HPDE6-E6E7 (cell line): ENCODE data around the gene TXNRD1.
"Not testable (repeated sequence)": the region's sequence is repeated elsewhere in the genome, so short reads cannot be mapped to it uniquely, and the experiment has no call there.

Experiments
- DNase-seq: peaks from one replicate; pipeline ENCODE4 v3.0.0; 2011; ENCODE audit warnings: missing footprints; ENCODE audit errors: extremely low spot score

The TXNRD1 gene

GRCh38 chr12:104280717-104281458, 65.3 kb downstream of the TXNRD1 start:
- peak; percentile 57 for DNase-seq

- DNase-seq, result no peak
Observed at GRCh38 chr12:104281636-104282035, 66.1 kb downstream of the TXNRD1 start.

GRCh38 chr12:104282109-104282508, 66.5 kb downstream of the TXNRD1 start:
- DNase-seq, result no peak

- peak; percentile 71 for DNase-seq
Observed at GRCh38 chr12:104285740-104286515, 70.3 kb downstream of the TXNRD1 start.

- DNase-seq, result peak; percentile 78
Observed at GRCh38 chr12:104286516-104287482, 71.2 kb downstream of the TXNRD1 start.

GRCh38 chr12:104288635-104289274, 73.2 kb downstream of the TXNRD1 start:
- DNase-seq, result peak; percentile 81

GRCh38 chr12:104290320-104290719, 74.7 kb downstream of the TXNRD1 start:
- no peak for DNase-seq

- no peak for DNase-seq
Observed at GRCh38 chr12:104290855-104291254, 75.3 kb downstream of the TXNRD1 start.

GRCh38 chr12:104291867-104292524, 76.4 kb downstream of the TXNRD1 start:
- DNase-seq, result no peak

- DNase-seq, result no peak
Observed at GRCh38 chr12:104292872-104293794, 77.6 kb downstream of the TXNRD1 start.

- not testable (repeated sequence) for DNase-seq
Observed at GRCh38 chr12:104294158-104294859, 78.7 kb downstream of the TXNRD1 start.

GRCh38 chr12:104294927-104295668, 79.5 kb downstream of the TXNRD1 start:
- DNase-seq, result no peak

GRCh38 chr12:104295954-104296353, 80.4 kb downstream of the TXNRD1 start:
- no peak for DNase-seq

- no peak for DNase-seq
Observed at GRCh38 chr12:104296718-104297117, 81.1 kb downstream of the TXNRD1 start.

GRCh38 chr12:104297477-104298113, 82.0 kb downstream of the TXNRD1 start:
- no peak for DNase-seq

GRCh38 chr12:104299842-104300481, 84.4 kb downstream of the TXNRD1 start:
- no peak for DNase-seq

- no peak for DNase-seq
Observed at GRCh38 chr12:104303538-104304151, 88.1 kb downstream of the TXNRD1 start, which contains the start of gene EID3. Gene EID3 (plus strand): TSS chr12:104303739. CDS start chr12:104303935, 196 bp downstream.
